ENCODE data around the gene LIN52.

The LIN52 gene

DNA sequence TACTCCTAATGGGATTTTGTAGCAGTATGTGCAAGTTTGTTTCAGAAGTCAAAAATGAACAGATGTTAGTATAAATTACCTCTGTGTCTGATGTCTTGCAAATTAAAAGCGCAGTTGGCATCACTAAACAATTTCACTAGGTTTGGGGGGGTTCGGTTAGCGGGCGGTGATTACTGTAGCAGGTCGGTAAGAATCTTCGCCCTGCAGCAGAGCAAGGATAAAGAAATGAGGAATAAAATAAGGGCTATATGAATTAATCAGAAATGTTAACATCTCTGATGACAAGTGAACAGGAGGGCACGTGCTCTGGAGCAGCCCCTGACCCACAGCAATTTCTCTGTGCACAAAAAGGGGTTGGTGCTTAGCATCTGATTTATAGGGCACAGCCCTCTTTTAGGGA is 110.9 kb downstream of the LIN52 start:
- DNase-seq: no peak

DNA sequence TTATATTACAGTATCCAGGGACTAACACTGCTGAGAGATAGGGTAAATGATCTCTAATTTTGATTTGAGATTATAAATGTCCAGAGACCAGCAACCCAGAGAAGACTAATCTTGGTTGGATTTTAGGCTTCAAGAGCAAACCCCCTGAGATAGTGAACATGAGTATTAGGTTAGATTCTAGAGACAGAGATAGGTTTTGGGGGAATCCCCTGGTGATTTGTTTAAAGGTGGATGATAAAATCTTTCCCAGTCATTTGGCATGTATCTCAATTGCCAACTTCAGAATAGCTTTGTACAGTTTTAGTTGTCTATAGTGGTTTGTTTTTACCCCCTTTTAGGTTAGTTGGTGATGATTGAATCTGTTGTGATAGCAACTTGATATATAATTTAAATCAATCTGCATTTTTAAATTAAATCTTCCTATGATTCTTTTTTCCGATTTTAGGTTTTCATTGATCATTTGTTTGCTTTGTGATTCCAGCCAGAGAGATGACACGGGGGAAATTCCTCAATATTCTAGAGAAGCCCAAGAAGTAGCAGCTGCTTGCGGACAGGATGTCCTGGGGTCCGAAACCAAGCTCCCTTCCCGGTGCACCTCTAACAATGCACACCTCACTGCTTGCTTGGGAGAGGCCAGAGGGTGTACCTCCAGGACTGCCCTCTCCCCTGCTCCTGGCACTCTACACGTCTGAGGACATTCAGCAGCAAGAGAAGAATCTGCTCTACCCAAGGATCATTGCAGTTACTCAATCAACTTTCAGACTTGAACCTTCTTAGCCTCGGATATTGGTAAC is 113.9 kb downstream of the LIN52 start:
- DNase-seq: no peak

DNA sequence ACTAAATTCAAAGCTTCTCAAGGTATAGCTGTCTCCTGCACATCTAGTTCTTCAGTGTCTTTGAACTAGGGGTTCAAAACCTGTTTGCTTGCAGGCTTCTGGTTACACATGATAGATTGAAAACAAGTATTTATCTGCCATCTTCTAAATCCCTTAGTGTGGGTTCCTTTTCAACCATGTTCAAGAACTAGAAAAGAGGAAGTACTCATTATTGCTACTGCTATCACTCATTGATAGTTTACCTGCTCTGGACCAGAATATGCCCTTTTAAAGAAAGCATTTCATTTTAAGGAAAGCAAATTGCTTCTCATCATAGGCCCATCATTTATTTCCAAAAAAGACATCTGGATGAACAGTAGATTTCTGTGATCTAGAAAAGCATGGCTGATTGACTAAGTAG is 117.4 kb downstream of the LIN52 start:
- no peak for DNase-seq

DNA sequence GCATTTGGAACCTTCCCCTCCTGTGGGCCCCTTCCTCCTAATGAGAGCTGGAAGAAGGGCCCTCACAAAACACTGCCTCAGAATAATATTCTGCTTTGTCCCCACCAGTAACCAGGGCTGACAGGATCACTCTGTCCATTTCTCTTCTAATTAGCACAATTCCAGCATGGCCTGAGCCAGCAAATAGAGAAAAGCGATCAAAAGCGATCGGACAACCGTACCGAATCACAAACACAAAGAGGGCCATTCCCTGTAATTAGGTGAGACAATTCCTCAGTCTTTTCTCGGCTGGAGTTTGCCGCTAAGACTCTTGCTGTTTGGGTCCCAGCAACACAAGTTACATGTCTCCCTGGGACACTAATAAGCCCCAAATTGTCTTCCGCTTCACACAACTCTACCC is 118.9 kb downstream of the LIN52 start:
- no peak for DNase-seq

DNA sequence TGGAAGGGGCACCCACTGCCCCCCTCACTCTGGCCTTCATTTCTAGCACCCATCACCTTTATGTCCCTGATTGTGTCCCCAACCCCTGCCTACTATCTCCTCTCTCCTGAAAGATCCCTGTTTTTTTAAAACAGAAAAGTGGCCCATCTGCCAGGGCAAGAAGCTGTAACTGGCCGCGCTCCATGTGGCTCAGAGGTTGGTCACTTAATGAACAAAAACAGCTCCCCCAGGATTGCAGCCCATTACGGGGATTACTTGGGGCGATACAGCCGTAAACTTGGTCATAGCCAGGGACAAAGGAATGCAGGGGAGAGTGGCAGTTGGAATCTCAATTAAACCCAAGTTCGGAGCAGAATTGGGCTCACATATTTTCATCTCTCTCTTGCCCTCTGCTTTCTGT is 119.7 kb downstream of the LIN52 start:
- no peak for DNase-seq

DNA sequence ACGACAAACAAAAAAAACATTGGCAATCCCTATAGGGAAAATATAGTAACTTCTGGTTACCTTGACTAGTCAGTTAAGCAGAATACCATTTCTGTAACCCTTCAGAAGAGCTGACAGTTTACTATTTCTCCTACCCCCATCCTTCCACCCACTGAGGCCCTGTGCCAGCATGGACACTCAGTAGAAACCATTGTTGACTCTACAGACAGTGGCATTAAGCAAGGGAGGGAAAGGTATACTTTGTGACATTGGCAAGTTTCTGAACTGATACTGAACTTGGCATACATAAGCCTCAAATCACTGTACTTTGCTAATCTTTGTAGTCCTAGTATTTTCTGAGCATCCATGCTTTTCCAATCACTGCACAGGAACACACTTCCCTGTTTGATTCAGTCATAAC is 121.1 kb downstream of the LIN52 start:
- no peak for DNase-seq

DNA sequence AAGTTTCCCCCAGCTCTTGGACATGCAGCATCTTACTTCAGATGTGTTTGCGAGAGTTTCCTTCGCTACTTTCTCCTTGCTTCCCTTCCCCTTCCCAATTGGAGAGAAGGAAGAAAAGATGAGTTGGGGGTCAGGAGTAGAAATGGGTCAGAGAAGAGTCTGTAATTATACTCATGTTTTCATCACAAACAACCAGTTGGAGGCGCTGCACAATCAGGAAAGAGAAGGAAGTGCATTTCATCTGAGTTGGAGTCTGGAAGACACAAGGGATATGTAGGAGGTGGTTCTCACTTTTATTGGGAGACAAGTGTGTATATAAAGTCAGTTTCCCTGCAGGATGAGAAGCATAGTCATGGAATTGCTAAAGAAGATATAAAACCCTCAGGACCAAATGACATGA is 123.2 kb downstream of the LIN52 start:
- DNase-seq: no peak

DNA sequence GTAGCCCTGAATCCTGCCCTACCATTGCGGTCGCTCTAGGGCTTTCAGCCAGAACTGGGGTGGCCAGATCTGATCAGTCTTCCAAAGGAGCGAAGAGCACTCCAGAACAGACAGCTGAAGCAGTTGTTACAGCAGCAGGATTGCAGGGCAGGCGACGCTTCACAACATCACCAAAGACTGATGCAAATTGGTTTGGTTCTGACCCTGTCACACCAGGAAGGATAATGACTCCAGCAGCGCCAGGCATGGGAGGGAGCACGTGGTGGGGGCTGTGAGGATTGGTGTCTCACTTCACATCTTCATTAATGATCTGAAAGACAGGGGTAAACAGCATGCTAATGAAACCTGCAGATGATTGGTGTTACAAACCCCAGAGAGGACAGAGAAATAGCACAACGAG is 123.9 kb downstream of the LIN52 start:
- DNase-seq: no peak

DNA sequence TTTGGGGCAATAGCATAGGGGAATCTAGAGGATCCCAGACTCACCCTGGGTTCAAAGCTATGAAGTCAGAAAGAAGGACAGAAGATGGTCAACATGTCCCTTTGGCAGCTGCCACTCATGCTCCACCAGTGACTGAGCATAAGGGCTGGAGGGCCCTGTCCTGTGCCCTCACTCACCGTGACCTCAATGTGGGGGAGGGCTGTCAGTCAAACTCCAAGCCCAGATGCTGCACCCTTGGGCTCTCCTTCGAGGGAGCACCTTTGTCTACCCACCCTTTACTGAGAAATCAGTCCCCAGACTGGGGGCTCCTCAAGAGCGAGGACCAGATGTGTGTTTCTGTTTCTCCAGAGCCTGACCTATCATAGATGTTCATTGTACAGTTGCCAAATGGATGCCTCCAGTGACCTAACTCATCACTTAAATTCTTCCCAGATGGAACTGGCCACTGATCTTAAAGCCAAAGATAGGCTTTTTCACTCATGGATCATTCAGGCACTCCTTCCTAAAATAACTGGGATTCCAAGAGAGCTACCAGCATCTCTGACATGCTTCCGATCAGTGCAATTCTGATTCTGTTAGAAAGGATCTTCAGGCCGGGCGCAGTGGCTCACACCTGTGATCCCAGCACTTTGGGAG is 127.3 kb downstream of the LIN52 start:
- no peak for DNase-seq

DNA sequence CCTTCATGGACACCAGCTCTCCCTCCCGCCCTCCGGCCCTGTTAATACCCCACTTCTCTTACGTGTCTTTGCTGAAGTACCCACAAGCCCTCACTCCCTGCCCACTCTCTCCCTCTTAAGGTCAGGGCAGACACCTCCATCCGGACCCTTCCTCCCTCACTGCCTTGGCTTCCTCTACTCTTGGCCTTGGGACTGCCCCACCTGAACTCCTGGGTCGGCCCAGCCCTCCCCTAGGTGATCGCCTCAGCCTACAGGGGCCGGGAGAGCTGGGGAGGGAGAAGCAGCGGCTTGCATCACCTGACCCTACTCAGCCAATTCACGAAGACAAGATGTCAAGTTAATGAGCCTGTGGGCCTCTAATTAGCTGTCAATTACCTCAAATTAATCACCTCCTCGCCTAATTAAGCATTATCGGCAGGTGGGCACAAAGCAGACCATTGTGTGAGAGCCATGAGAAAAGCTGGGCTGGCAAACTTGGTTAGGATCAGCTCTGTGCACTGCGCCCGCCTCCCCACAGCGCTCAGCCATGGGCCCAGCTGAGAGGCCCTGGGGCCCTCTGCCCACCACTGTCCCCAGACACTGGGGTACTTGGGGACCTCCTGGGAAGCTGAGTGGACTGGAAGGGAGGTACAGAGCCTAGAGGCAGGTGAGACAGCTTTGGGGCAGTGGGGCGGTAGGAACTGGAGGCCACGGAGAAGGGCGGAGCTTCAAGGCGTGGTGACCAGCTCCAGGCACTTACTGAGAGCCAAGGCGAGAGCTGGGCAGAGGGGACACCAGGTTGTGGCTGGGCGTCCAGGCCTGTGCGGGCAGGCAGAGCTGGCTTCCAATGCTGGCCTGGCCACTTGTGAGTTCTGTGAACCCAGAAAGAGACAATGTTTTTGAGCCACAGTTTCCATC is 129.4 kb downstream of the LIN52 start:
- no peak for DNase-seq

DNA sequence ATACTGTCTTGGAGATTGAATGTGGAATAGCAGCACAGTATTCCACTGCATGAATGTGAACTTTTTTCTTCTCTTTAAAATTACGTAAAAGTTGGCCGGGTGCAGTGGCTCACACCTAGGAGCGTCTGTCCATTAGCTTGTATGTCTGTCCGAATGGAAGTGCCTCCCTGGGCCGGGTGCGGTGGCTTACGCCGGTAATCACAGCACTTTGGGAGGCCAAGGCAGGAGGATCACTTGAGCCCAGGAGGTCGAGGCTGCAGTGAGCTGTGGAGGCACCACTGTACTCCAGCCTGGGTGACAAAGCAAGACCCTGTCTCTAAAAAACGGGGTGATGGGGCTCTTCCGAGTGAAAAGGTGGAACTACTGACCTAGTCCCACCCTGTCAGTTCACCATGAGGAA is 131.9 kb downstream of the LIN52 start:
- no peak for DNase-seq

DNA sequence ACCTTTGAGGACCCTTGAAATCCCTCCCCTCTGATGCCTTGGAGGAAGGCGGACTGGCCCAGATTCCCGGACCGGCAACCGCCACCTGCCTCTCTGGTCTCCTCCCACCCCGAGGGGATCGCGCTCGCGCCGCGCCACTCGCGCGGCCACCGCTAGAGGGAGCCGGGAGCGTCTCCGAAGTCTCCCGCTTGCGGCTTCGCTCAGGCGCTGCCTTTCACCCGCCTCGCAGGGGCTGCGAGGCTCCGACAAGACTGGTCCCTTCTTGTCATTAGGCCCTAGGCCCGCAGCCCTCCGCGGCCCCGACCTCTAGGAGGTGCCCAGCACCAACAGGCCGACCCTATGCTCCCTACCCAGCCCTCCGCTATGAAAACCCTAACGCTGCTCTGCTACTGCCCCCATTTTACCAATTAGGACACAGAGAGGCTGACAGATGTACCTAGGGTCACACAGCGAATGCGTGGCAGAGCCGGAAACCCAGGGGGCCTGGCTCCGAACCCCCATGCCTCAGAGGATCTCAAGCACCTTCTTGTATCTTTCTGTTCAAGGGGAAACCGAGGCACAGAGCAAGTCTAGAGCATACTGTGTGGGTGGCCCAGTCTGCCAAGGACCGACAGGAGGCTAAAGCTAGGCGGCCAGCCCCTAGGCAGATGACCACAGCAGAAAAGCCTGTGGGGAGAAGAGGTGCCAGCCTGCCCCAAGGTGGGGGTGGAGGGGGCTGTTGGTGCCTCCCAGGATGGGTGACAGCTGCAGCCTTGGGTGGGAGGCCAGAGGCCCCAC is 133.1 kb downstream of the LIN52 start:
- peak; percentile 88 for DNase-seq

DNA sequence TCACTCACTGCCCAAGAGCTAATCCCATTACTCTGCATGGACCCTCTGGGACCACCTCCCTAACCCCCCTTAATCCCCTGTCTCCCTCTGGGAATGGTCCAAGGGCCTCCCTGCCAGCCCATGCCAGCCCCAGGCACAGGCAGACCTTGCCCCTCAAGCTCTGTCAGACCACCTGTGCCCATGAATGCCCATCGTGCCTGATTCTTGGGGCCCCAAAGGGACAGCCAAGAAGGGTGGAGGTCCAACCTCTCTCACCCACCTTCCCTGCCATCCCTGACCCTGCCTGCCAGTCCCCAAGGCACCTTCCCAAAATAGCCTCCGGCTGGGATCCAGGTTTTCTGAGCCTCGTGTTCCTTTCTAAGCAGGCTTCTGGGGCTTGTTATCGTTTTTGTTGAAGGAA is 133.7 kb downstream of the LIN52 start:
- no peak for DNase-seq

DNA sequence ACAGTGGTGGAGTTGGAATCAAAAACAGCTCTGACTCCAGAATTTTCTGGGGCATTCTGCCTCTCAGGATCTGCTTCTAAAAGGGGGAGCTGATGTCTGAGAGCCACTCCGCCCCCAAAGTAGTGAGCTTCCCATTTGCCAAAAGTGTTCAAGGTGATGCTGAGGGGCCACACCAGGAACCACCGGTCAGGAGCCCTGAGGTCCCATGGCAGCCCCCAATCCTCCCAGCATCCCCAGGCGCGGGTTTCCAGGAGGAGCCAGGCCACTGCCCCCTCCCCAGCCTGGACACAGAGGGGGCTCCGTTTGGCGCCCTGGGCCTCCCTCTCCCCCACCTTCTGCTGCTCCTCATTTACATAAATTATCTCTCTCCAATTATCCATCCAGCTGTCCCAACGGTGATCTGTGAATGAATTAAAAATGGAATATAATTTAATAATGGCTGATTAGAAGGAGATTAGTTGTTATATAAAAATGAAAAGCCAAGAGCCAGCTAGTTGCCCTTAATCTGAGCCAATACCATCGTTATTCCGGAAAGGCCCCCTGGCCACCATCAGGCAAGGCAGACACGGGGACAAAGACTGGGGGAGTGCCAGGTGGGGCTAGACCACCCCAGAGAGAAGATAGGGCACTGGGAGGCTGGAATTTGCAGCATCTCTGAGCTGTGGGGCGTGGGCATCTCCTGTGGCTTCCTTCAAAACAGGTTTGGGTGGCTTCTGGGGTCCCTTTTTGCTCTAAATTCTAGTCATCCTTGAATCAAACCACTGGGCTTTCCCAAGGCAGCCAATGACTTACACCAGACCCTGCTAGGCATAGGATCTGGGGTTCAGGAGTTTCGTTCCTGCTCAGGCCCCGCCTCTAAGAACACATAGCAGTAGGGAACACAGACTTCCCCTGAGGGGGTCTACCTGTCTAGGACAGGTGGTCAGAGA is 134.8 kb downstream of the LIN52 start:
- DNase-seq: no peak

DNA sequence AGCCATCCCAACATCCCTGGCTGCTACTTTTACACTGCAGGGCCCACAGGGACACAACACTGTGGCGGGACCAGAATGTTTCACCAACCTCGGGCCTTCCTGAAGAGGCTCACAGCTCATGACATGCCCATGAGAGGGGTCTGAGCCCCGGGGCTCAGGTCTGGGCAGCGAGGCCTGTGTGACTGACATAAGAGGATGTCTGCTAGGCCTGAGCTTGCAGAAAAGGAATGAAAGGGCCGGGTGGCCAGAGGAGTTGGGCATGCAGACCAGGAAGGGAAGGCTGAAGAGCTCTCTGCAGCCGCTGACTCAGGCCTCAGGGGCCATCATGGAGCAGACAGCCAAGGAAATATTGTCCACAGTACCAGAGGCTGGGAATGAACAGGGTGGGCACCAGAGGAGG is 136.2 kb downstream of the LIN52 start:
- DNase-seq: no peak

DNA sequence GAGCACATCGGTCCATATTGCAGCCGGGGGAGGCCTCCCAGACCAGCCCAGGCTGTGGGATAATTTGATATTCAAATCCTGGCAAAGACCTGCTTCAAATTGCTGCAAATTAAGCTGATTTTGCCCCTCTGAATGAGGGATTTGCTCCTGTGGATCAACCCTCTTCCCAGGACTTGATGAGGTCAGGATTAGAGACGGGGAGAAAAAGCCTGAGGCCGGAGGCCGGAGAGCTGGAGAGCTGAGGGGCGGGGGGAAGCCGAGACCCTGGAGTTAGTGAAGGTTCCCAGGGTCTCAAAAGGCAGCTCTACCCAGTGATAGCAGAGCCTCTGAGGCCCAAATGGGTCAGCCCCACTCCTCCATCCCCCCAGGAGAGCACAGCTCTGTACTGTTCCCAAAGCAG is 137.0 kb downstream of the LIN52 start:
- no peak for DNase-seq

DNA sequence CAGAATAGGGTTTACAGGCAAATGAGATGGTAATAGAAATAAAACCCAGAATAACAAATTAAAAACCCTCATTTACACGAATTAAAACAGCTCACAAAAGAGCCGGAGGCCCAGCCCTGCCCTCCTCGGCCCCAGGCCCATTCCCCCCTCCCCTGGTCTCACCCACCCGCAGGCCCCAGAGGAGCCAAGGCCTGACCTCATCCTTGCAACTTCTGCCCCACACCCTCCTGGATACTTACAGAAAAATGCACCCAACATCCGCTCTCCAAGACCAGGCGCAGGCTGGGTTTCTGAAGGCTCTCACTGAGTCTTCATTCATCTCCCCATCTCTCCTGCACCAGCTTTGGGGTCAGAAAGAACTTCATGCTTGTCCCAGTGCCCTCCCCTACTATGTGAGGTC is 138.3 kb downstream of the LIN52 start:
- DNase-seq: no peak

DNA sequence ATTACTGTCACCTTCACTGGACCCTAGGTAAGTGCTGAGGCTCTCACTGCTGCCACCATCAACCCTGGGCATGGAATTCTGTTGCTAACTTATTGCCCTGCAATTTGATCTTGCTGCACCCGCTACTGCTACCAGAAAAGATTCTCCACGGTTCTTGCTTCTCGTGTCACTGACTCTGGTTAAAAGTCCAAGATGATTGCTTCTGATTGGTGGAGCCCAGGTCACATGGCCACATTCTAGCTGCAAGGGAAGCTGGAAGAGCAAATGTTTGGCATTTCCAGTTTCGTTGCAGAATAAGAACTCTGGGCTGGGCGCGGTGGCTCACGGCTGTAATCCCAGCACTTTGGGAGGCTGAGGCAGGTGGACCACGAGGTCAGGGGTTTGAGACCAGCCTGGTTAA is 147.0 kb downstream of the LIN52 start:
- DNase-seq: no peak

DNA sequence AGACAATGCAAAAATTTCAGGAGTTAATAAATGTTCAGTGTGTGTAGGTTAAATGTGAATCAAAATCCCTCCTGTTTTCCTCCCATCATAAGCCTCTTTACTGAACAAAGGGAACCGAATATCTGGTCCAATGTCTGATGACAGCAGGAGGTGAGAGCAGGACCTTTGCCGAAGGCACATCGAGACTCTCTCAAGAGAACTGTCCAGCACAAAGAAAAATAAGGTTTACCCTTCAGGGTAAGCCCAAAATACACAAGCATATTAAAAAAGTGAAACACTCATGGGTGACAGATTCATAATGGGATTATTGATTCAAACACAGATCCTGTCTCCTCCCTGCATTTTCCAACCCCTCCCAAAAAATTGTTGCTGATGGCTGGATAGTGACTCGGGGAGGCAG is 150.3 kb downstream of the LIN52 start:
- DNase-seq: no peak

DNA sequence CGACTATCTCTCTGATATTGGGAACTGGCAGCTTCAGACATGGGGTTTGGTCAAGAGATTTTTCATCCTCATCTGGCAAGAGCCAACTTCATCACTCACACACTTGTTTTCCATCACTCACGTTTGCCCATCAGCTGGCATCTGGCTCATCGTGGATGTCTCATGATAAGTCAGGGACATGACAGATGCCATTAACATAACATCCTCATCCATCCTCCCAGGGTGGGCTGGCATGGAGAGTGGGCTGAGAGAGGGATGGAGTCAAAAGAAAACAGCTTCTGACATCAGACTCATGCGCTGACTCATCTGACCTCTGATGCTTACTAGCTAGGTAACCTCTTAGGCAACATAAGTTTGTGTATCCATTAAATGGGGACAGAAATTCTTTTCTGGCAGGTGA is 152.7 kb downstream of the LIN52 start:
- no peak for DNase-seq

DNA sequence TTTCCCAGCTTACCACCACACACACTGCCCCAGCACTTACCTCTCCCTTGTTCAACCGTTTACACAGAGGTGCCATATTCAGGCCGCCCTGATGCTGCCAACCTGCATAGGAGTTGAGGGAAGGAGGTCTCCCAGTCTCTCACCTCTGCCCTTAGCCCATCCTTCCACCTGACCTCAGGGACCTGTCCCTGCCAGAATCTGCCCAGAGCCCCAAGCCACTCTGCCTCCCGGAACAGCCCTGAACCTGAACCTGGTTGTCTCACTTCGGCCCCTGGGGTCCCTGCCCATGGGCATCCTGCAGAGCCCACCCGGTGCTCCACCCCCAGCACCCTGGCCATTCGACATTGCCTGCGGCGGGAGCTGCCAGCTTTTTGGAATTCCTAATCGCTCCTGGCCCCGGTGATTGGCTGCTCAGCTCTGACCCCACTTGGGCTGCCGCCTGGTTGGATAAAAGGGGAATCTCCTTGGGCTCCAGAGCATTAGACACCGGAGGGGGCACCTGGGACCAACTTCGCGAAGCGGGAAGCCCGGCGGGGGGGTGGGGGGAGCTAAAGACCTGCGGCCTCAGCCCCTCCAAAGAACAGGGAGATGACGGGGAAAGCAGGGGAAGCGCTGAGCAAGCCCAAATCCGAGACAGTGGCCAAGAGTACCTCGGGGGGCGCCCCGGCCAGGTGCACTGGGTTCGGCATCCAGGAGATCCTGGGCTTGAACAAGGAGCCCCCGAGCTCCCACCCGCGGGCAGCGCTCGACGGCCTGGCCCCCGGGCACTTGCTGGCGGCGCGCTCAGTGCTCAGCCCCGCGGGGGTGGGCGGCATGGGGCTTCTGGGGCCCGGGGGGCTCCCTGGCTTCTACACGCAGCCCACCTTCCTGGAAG is 154.5 kb downstream of the LIN52 start, which contains the start of gene VSX2:
Gene VSX2 (plus strand): TSS at position 476 of the 874 bp plus-strand sequence. CDS start 113 bp downstream, at position 589.
- DNase-seq: no peak
